ENCODE data around the gene CDX4. TPM values are rescaled to one million over a fixed set of nuclear protein-coding genes. Genes with fewer than 3 reads are reported as not detected.
"Not testable (repeated sequence)": the region's sequence is repeated elsewhere in the genome, so short reads cannot be mapped to it uniquely, and the experiment has no call there.

Gene CDX4
- not detected in 2 replicates for total RNA-seq

- intact Hi-C loops (cut with micrococcal nuclease): no loop called here
Observed at GRCh38 chrX:73446831-73447230, at the start of gene CDX4. TSS of gene CDX4 (plus strand) at chrX:73447053. CDS start at chrX:73447254, 201 bp downstream.

- intact Hi-C loops (cut with micrococcal nuclease): no loop called here
Observed at GRCh38 chrX:73398185-73398914, 48.5 kb upstream of the CDX4 start.

- intact Hi-C loops (cut with micrococcal nuclease): no loop called here
Observed at GRCh38 chrX:73400136-73400748, 46.6 kb upstream of the CDX4 start.

- intact Hi-C loops (cut with micrococcal nuclease): no loop called here
Observed at GRCh38 chrX:73401591-73402266, 45.1 kb upstream of the CDX4 start.

GRCh38 chrX:73412930-73413329 is 33.9 kb upstream of the CDX4 start:
- intact Hi-C loops (cut with micrococcal nuclease): no loop called here

GRCh38 chrX:73447311-73447794 is 500 bp downstream of the CDX4 start:
- intact Hi-C loops (cut with micrococcal nuclease): no loop called here

- intact Hi-C loops (cut with micrococcal nuclease): no loop called here
Observed at GRCh38 chrX:73448379-73448778, 1.5 kb downstream of the CDX4 start.

- intact Hi-C loops (cut with micrococcal nuclease): no loop called here
Observed at GRCh38 chrX:73455171-73455570, 8.3 kb downstream of the CDX4 start.

- intact Hi-C loops (cut with micrococcal nuclease): no loop called here
Observed at GRCh38 chrX:73457306-73457705, 10.5 kb downstream of the CDX4 start.

GRCh38 chrX:73468376-73468775 is 21.5 kb downstream of the CDX4 start:
- intact Hi-C loops (cut with micrococcal nuclease): no loop called here

GRCh38 chrX:73478961-73479360 is 32.1 kb downstream of the CDX4 start:
- intact Hi-C loops (cut with micrococcal nuclease): no loop called here

GRCh38 chrX:73481521-73481920 is 34.7 kb downstream of the CDX4 start:
- intact Hi-C loops (cut with micrococcal nuclease): no loop called here

- intact Hi-C loops (cut with micrococcal nuclease): no loop called here
Observed at GRCh38 chrX:73490661-73491060, 43.8 kb downstream of the CDX4 start.

- intact Hi-C loops (cut with micrococcal nuclease): not testable (repeated sequence)
Observed at GRCh38 chrX:73492178-73492577, 45.3 kb downstream of the CDX4 start.

Other genes with a start within 250 kb of the CDX4 start
- 2.3 and 2.4 TPM in 2 replicates for gene NAP1L2, start 232.2 kb upstream of the CDX4 start, total RNA-seq
- 6.5 and 8.0 TPM in 2 replicates for gene CHIC1, start 116.1 kb downstream of the CDX4 start, total RNA-seq